ENCODE results near the gene GCHFR.

DNA sequence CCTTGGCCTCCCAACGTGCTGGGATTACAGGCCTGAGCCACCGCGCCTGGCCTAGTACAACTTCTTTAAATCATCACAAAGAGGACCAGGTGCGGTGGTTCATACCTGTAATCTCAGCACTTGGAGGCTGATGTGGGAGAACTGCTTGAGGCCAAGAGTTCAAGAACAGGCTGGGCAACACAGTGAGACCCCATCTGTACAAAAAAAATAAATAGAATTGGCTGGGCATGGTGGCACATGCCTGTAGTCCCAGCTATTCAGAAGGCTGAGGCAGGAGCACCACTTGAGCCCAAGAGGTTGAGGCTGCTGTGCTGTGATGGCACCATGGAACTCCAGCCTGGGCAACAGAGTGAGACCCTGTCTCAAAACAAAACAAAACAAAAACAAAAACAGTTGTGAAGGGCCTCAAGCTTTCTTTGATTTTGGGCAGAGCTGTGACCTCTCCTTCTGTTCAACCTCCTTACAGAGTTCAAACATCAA lies 14.7 kb upstream of the GCHFR start:
- TF ChIP-seq, protein P1, sequence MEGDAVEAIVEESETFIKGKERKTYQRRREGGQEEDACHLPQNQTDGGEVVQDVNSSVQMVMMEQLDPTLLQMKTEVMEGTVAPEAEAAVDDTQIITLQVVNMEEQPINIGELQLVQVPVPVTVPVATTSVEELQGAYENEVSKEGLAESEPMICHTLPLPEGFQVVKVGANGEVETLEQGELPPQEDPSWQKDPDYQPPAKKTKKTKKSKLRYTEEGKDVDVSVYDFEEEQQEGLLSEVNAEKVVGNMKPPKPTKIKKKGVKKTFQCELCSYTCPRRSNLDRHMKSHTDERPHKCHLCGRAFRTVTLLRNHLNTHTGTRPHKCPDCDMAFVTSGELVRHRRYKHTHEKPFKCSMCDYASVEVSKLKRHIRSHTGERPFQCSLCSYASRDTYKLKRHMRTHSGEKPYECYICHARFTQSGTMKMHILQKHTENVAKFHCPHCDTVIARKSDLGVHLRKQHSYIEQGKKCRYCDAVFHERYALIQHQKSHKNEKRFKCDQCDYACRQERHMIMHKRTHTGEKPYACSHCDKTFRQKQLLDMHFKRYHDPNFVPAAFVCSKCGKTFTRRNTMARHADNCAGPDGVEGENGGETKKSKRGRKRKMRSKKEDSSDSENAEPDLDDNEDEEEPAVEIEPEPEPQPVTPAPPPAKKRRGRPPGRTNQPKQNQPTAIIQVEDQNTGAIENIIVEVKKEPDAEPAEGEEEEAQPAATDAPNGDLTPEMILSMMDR (IDR thresholded peaks at IDR 0.05; ENCODE audit: low read depth, low read length), result no peak
- TF ChIP-seq POLR2A (IDR thresholded peaks at IDR 0.05; ENCODE audit: extremely low read depth, insufficient read length), result no peak

All from NB4 (cell line).